ENCODE measurements around the gene DSC3.

- TF ChIP-seq ZBTB7A (IDR thresholded peaks at IDR 0.05; ENCODE audit: low read depth) (no peak), EP300 (IDR thresholded peaks at IDR 0.05; ENCODE audit: borderline replicate concordance) (no peak), CREB1 (IDR thresholded peaks at IDR 0.05; ENCODE audit: low read depth) (no peak), EGR1 (IDR thresholded peaks at IDR 0.05) (no peak), YY1 (IDR thresholded peaks at IDR 0.05; ENCODE audit: low read depth) (no peak)
Observed at GRCh38 chr18:31065036-31065773, 22.7 kb upstream of the DSC3 start.
